ENCODE measurements around the gene DNM3. TPM values are rescaled to one million over a fixed set of nuclear protein-coding genes. Genes with fewer than 3 reads are reported as not detected.

Gene DNM3
- total RNA-seq, 1 experiment from 2014 or later: 2.7 TPM

GRCh38 chr1:171809834-171810233, 31.5 kb upstream of the DNM3 start:
- Histone ChIP-seq H3K79me2 (ENCODE audit: insufficient read depth, low read length) (no peaks in the 10 kb centered on the region), H4K8ac (replicated peaks; ENCODE audit: insufficient read length, low read depth, low read length) (no peak overlapping the region), H3K9ac (ENCODE audit: extremely low read depth, insufficient read length, low read length) (no peak overlapping the region), H3K79me1 (ENCODE audit: insufficient read depth, low read depth, low read length, poor library complexity, severe bottlenecking) (no peaks in the 10 kb centered on the region), H2BK20ac (ENCODE audit: low read depth, low read length, poor library complexity, severe bottlenecking) (no peak overlapping the region), H3K27me3 (ENCODE audit: insufficient read depth, low read length) (no peaks in the 10 kb centered on the region), H4K5ac (ENCODE audit: insufficient read length, low read depth, low read length) (no peak overlapping the region), H3K14ac (ENCODE audit: insufficient read depth, low read length) (no peak overlapping the region), H2BK120ac (ENCODE audit: low read depth, low read length, poor library complexity, severe bottlenecking) (no peak overlapping the region), H3T11ph (ENCODE audit: low read length) (no peak overlapping the region), H2BK12ac (ENCODE audit: insufficient read length, low read depth, low read length) (no peak overlapping the region), H4K20me1 (ENCODE audit: control insufficient read depth, insufficient read depth, insufficient read length) (no peaks in the 10 kb centered on the region), H2BK5ac (ENCODE audit: insufficient read length, low read length) (no peak overlapping the region), H3K23me2 (ENCODE audit: insufficient read length, low read depth, low read length, poor library complexity, severe bottlenecking) (no peaks in the 10 kb centered on the region), H2AK5ac (ENCODE audit: insufficient read length, low read length) (no peak overlapping the region), H3K9me3 (ENCODE audit: control insufficient read depth, low read depth, low read length) (no peaks in the 10 kb centered on the region), H3K18ac (ENCODE audit: insufficient read length, low read depth, low read length) (no peak overlapping the region), H2BK15ac (ENCODE audit: low read depth, low read length) (no peak overlapping the region), H3K27ac (ENCODE audit: insufficient read length, low read depth, low read length) (no peak overlapping the region), H3K4me1 (ENCODE audit: insufficient read depth, low read length) (no peaks in the 10 kb centered on the region), H3K23ac (ENCODE audit: insufficient read length, low read depth, low read length) (no peak overlapping the region), H3K4me2 (ENCODE audit: insufficient read depth, insufficient read length, low read length) (no peak overlapping the region), H3K4ac (ENCODE audit: low read depth, low read length) (no peak overlapping the region), H3K56ac (ENCODE audit: insufficient read length, low read depth, low read length) (no peak overlapping the region), H2AFZ (ENCODE audit: low read length) (no peak overlapping the region), H4K91ac (ENCODE audit: insufficient read length, low read depth, low read length) (no peak overlapping the region)
- H3K4me3 Mint-ChIP-seq: no peak overlapping the region
- no peak for DNase-seq
- H3K27ac Mint-ChIP-seq: no peak overlapping the region
- no peaks in the 10 kb centered on the region for H3K36me3 Mint-ChIP-seq (ENCODE audit: insufficient read depth in 1 of 3, low read depth in 3 of 3)
- no CpG with 5 or more reads among the region's 2 CpGs for WGBS (ENCODE audit: extremely low coverage, insufficient read length, low lambda C conversion rate)
- no peaks in the 10 kb centered on the region for H3K27me3 Mint-ChIP-seq (ENCODE audit: low read depth)
- TF ChIP-seq CTCF (conservative IDR thresholded peaks at IDR 0.05): no peak
- no peaks in the 10 kb centered on the region for H3K9me3 Mint-ChIP-seq
- peaks cover 10 to 14% of the 10 kb centered on the region in 2 experiments; a peak in 3 of 4 replicates for H3K4me1 Mint-ChIP-seq
